DOHH2 (cell line): ENCODE measurements around the gene MACF1.

Experiments
- EZH2phosphoT487 ChIP-seq: fragments of 200-600 bp; sonication (generic); IDR thresholded peaks from 2 replicates; pipeline ENCODE4 v1.6.1; 2017; ENCODE audit warnings: borderline replicate concordance, mild to moderate bottlenecking, antibody characterized with exemption, low read length, moderate library complexity, mixed read lengths
- TF ChIP-seq, protein P1 (sequence below): fragments of 200-600 bp; sonication (generic); IDR thresholded peaks from one replicate; pipeline ENCODE4 v1.5.1; 2014; ENCODE audit warnings: antibody characterized with exemption, mild to moderate bottlenecking, low read depth, low read length; ENCODE audit not compliant: poor library complexity, severe bottlenecking

DNA sequence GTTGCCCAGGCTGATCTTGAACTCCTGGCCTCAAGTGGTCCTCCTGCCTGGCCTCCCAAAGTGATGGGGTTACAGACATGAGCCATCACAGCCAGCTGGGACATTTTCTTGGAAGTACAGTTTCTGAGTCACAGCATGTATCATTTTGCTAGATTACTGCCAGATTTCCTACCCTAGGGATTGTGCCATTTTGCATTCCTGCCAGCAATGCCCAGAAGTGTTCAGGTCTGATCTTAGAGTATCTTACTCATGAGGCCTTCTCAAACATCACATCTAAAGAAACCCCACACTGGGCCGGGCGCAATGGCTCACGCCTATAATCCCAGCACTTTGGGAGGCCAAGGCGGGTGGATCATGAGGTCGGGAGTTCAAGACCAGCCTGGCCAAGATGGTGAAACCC, 297.2 kb downstream of the MACF1 start:
- TF ChIP-seq, protein P1, sequence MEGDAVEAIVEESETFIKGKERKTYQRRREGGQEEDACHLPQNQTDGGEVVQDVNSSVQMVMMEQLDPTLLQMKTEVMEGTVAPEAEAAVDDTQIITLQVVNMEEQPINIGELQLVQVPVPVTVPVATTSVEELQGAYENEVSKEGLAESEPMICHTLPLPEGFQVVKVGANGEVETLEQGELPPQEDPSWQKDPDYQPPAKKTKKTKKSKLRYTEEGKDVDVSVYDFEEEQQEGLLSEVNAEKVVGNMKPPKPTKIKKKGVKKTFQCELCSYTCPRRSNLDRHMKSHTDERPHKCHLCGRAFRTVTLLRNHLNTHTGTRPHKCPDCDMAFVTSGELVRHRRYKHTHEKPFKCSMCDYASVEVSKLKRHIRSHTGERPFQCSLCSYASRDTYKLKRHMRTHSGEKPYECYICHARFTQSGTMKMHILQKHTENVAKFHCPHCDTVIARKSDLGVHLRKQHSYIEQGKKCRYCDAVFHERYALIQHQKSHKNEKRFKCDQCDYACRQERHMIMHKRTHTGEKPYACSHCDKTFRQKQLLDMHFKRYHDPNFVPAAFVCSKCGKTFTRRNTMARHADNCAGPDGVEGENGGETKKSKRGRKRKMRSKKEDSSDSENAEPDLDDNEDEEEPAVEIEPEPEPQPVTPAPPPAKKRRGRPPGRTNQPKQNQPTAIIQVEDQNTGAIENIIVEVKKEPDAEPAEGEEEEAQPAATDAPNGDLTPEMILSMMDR = no peak
- TF ChIP-seq EZH2phosphoT487 = no peak
